K562 (cell line): ENCODE results near the gene LCNL1. TPM values are rescaled to one million over a fixed set of nuclear protein-coding genes. Genes with fewer than 3 reads are reported as not detected.

Source experiments
- CBX1 ChIP-seq: sonication (generic); IDR thresholded peaks from 2 replicates; pipeline ENCODE4 v1.6.1; 2016; ENCODE audit warnings: antibody characterized with exemption, low read depth, mild to moderate bottlenecking
- CC2D1A ChIP-seq: fragments of 450-650 bp; IDR thresholded peaks from 2 replicates; pipeline ENCODE4 v1.6.1; 2017; ENCODE audit warnings: mild to moderate bottlenecking
- HDAC1 ChIP-seq, 2 experiments: fragments of 450-650 bp; IDR thresholded peaks; 2 replicates each; pipeline ENCODE4 v1.6.1; 2016 to 2017; ENCODE audit warnings: inconsistent platforms in 1 of 2, mild to moderate bottlenecking in 1 of 2, moderate library complexity in 1 of 2
- ID3 ChIP-seq, 2 experiments: fragments of 250-450 bp in 1 of 2; fragments of 450-650 bp in 1 of 2; sonication (Bioruptor Pico) in 1 of 2; IDR thresholded peaks; 2 replicates each; pipeline versions ENCODE4 v1.6.1 to v1.8.0; 2016 to 2021; ENCODE audit warnings: mild to moderate bottlenecking in 2 of 2, moderate library complexity in 2 of 2, missing compliant biosample characterization in 1 of 2, missing genetic modification characterization in 1 of 2
- JUN ChIP-seq, 2 experiments: sonication (generic) in 1 of 2; formaldehyde crosslinking in 1 of 2; IDR thresholded peaks; 2 replicates each; pipeline versions ENCODE4 v1.6.1 to v1.8.0; 2012 to 2022; ENCODE audit warnings: borderline replicate concordance in 2 of 2, mild to moderate bottlenecking in 2 of 2, improper control_type of control experiment in 1 of 2, low read depth in 1 of 2, low read length in 1 of 2, missing genetic modification reagents in 1 of 2
- KDM4B ChIP-seq, 2 experiments: fragments of 450-650 bp in 1 of 2; sonication (generic) in 1 of 2; IDR thresholded peaks; 2 replicates each; pipeline ENCODE4 v1.6.1; 2016 to 2017; ENCODE audit warnings: borderline replicate concordance in 2 of 2, antibody characterized with exemption in 1 of 2, low read depth in 1 of 2, mild to moderate bottlenecking in 1 of 2
- MCM5 ChIP-seq: fragments of 450-650 bp; IDR thresholded peaks from 2 replicates; pipeline ENCODE4 v1.6.1; 2016; ENCODE audit warnings: low read depth
- POU5F1 ChIP-seq: fragments of 150-350 bp; IDR thresholded peaks from 2 replicates; pipeline ENCODE4 v1.6.1; 2014; ENCODE audit warnings: borderline replicate concordance, low read length, low read depth, mild to moderate bottlenecking; ENCODE audit not compliant: partially characterized antibody
- RERE ChIP-seq: sonication (generic); formaldehyde crosslinking; IDR thresholded peaks from 2 replicates; pipeline ENCODE4 v1.8.0; 2023; ENCODE audit warnings: missing genetic modification reagents, mild to moderate bottlenecking, borderline replicate concordance
- SPI1 ChIP-seq: IDR thresholded peaks from 2 replicates; pipeline ENCODE4 v1.6.1; 2011; ENCODE audit warnings: low read depth, low read length, control low read depth, borderline replicate concordance
- TFAP4 ChIP-seq: sonication (generic); formaldehyde crosslinking; IDR thresholded peaks from 2 replicates; pipeline ENCODE4 v1.8.0; 2022; ENCODE audit warnings: missing genetic modification reagents, mild to moderate bottlenecking, moderate library complexity, borderline replicate concordance
- ZNF23 ChIP-seq: fragments of 250-450 bp; sonication (Bioruptor Pico); IDR thresholded peaks from 2 replicates; pipeline ENCODE4 v1.4.0; 2020; ENCODE audit warnings: mild to moderate bottlenecking
- polyA plus RNA-seq, 8 experiments: library from polyadenylated mRNA; depleted of rRNA in 4 of 8; stranded (reverse) in 5 of 8; unstranded in 3 of 8; fragments of >200 nt; fragmentation: Nextera tagmentation in 2 of 8; fragmentation: Illumina TruSeq in 1 of 8; extraction: Ambion mirVana in 2 of 8; extraction: Trizol in 1 of 8; gene quantifications; 2 replicates each; pipeline versions ENCODE4 v1.2.1 to v1.2.3, GENCODE V29; 2011 to 2014; ENCODE audit warnings: inconsistent platforms in 1 of 8, missing spikeins in 1 of 8
- total RNA-seq, 7 experiments: library from RNA; depleted of rRNA in 6 of 7; stranded (reverse); fragments of >200 nt in 6 of 7; fragmentation: Illumina TruSeq in 2 of 7; extraction: Trizol in 2 of 7; gene quantifications; 2 replicates each; pipeline versions ENCODE4 v1.2.1 to v1.2.3, GENCODE V29; 2011 to 2021; ENCODE audit warnings: low replicate concordance in 1 of 7
- TF ChIP-seq, protein P1 (sequence below): fragments of 450-650 bp; IDR thresholded peaks from 2 replicates; pipeline ENCODE4 v1.6.1; 2016; ENCODE audit warnings: missing biosample characterization, missing genetic modification characterization
- TF ChIP-seq, protein P2 (sequence below): fragments of 450-650 bp; formaldehyde crosslinking; IDR thresholded peaks from 2 replicates; pipeline ENCODE4 v1.4.0; 2022; ENCODE audit warnings: missing genetic modification characterization

Gene LCNL1
- total and polyA plus RNA-seq, 9 of the 15 experiments (the other 6 are each of a cell fraction or from before 2014, with no cell fraction given) = 0.04 to 0.16 (median 0.04) TPM; not detected in 4

- TF ChIP-seq, protein P1, sequence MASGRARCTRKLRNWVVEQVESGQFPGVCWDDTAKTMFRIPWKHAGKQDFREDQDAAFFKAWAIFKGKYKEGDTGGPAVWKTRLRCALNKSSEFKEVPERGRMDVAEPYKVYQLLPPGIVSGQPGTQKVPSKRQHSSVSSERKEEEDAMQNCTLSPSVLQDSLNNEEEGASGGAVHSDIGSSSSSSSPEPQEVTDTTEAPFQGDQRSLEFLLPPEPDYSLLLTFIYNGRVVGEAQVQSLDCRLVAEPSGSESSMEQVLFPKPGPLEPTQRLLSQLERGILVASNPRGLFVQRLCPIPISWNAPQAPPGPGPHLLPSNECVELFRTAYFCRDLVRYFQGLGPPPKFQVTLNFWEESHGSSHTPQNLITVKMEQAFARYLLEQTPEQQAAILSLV = no peak
- peak in 1 of 2 experiments; percentile 28; a peak in 1 of 4 replicates for TF ChIP-seq HDAC1 (IDR thresholded peaks at IDR 0.05)
- TF ChIP-seq SPI1 = peak; percentile 33; the same call in 1 of the 2 replicates
- TF ChIP-seq RERE (CRISPR knock-in tag) = peak; percentile 54; the same call in 1 of the 2 replicates
- no peak for TF ChIP-seq KDM4B (IDR thresholded peaks at IDR 0.05; ENCODE audit: borderline replicate concordance in 2 of 2, low read depth in 1 of 2)
- TF ChIP-seq ID3 (CRISPR knock-in tag; IDR thresholded peaks at IDR 0.05) = no peak
- TF ChIP-seq ID3 (tag; IDR thresholded peaks at IDR 0.05) = no peak
- no peak for TF ChIP-seq CC2D1A
- TF ChIP-seq MCM5 = no peak
- TF ChIP-seq, protein P2, sequence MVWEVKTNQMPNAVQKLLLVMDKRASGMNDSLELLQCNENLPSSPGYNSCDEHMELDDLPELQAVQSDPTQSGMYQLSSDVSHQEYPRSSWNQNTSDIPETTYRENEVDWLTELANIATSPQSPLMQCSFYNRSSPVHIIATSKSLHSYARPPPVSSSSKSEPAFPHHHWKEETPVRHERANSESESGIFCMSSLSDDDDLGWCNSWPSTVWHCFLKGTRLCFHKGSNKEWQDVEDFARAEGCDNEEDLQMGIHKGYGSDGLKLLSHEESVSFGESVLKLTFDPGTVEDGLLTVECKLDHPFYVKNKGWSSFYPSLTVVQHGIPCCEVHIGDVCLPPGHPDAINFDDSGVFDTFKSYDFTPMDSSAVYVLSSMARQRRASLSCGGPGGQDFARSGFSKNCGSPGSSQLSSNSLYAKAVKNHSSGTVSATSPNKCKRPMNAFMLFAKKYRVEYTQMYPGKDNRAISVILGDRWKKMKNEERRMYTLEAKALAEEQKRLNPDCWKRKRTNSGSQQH (CRISPR knock-in tag) = 0 out of 2 replicates have a peak, but pooled peaks have one; percentile 16
- TF ChIP-seq TFAP4 = peak; percentile 99
- TF ChIP-seq ZNF23 (CRISPR knock-in tag) = no peak
- no peak for TF ChIP-seq POU5F1
- 0 out of 2 replicates have a peak, but pooled peaks have one; percentile 15 for TF ChIP-seq CBX1
- TF ChIP-seq JUN (IDR thresholded peaks at IDR 0.05; ENCODE audit: borderline replicate concordance, low read depth, low read length) = no peak
- no peak for TF ChIP-seq JUN (CRISPR knock-in tag; IDR thresholded peaks at IDR 0.05; ENCODE audit: borderline replicate concordance)
These were observed 13.8 kb downstream of the LCNL1 start, which contains the start of gene CLIC3 (continued) for GRCh38 chr9:136996361-136997292.
